Stimulated activated CD8-positive, alpha-beta memory T cell treated with anti-CD3 and anti-CD28 coated beads, Interleukin-12 subunit alpha, Interleukin-12 subunit beta, amount 100 ng/mL, for 24 hours (primary cell): Measurements from ENCODE around the gene RNF181.
"Not testable (repeated sequence)": the region's sequence is repeated elsewhere in the genome, so short reads cannot be mapped to it uniquely, and the experiment has no call there.

Experiments
- DNase-seq: peaks from one replicate; pipeline ENCODE4 v3.0.0-alpha.2; 2020; ENCODE audit errors: extremely low read depth

The RNF181 gene

DNA sequence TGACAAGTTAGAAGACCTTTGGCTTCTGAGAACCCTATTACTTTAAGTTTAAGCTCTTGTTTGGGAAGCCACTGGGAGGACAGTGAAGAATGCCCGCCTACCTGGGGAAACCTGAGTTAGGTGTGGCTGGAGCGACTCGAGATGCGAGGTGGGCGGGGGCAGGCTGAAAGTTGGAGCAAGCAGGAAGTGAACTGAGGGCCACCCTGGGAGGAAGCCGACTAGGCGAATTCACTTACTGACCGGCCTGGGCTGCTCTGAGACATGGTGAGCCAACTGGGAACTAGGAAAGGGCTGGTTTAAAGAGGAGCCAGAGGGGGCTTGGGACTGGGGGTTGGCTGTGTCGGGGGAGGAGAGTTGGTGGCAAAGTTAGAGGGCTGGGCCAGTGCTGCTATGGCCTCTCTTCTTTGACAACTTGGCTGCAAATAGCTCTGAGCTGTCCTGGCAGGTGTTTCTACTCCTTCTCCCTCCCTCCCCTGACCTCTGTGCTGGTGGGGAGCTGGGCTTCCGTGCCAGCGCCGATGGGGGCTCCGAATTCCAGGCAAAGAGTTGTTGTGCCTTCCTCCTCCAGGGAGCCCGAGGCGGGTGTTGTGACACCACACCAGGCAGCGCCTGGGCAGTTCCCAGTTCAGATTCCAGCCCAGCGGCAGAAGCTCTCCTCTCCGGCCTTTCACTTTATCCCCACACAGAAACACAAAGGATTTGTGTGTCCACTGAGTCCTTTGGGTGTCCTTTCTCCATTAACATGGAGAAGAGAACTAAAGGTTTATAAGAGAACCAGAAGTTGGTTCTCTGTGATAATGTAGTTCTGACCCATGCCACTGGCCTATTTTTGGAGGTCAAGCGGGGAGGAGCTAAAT, 17.9 kb upstream of the RNF181 start, which contains the start of gene VAMP8:
Gene VAMP8, plus strand, starts transcription at position 201 of the 857 bp plus-strand sequence. Its CDS starts 61 bp downstream, at position 262.
- no peak for DNase-seq

DNA sequence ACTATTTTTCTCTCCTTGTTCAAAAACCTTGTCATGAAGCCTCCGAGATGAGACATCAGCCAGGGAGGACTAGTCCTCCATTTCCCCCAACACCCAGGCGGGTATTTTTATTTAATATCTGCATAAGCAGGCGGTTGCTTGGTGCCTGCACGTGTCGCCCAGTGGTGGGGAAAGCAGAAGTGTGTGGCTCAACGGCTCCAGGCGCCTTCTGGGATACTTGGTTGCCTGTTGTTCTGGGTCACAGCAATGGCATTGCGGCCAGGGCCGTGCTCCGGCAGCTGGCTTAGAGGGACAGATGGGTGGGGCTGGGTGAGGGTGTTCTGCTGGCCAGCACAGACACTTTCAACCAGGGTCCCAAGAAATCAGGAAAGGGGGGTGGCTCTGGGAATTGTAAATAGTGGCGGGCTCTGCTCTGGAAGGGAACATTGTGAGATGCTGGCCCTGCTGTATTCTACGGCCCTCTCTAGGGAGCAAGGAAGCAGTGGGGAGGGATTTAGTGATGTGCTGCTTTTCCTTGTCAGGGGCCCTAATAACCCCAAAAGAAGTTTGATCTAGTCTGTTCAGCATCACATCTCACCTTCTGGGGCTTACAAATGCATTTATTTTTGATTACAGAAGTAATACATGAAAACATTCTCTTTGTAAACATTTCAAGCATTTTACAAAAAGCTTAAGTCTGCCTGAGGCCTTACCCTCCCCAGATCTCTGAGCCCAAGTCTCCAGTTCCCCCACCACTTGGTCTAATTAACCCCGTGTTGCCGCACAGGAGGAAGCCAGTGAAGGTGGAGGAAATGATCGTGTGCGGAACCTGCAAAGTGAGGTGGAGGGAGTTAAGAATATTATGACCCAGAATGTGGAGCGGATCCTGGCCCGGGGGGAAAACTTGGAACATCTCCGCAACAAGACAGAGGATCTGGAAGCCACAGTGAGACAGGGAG, 17.0 kb upstream of the RNF181 start:
- no peak for DNase-seq

DNA sequence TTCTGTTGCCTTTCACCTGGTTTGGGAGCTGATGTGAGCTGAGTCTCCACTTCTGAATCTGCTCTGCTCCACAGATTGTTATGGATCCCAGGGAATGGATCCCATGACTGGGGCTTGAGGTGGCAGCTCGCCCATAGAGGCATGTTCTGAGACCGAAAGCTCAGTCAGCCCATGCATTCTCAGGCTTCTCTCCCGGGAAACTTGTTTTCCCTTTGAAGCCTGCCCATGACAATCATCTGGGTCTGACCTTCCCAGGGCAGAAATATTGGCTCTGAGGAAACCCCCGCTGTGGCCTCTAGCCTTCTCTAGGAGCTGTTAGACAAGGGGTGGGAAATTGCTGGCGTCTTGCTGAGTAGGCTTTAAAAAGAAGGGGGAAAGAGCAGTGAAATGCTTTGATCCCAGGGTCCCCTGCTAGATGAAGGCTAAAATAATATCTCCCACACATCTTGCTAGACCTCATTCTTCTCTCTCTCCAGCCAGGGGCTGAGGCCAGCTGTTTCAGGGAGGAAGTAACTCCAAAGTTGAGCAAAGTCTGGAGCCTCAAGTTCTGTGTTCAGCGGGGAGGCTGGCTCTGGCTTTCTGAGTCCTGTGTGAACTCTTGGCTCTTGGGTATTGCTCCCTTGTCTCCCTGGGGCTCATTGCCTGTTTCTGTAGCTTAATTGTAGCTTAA, 16.1 kb upstream of the RNF181 start:
- DNase-seq: no peak

DNA sequence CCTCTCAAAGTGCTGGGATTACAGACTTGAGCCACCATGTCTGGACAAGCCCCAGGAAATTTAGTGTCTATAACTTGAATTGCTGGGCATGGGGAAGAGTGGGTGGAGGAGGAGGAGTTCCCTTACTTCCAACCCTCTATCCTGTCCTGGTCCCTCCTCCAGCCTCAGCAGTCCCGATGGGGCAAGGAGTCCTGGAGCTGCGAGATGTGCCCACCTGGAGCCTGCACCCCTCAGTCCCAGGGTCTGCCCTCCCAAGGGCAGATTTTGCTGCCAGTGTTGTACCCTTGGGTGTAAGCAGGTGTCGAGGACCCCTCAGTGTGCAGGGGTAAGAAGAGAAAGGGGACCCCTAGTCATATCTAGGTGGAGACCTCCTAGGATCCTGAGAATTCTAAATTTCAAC, 15.3 kb upstream of the RNF181 start:
- no peak for DNase-seq

DNA sequence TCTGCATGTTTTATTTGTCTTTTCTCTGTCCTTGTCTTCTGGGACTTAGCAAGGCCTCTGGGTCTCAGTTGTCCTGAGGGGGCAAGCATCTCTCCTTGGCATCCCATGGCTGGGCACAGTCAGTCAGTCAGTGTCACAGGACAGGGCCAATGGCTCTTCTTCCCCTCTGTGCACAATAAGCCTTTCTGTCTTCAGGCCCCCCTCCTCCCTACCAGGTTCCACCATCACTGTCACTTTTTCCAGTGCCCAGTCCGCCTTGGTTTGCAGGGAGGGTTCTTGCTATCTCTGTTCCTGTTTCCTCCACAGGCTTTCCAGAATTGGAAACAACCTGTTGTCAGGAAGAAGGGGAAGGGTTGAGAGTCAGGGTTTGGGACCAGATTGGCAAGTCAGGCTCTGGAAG, 13.1 kb upstream of the RNF181 start:
- DNase-seq: no peak

DNA sequence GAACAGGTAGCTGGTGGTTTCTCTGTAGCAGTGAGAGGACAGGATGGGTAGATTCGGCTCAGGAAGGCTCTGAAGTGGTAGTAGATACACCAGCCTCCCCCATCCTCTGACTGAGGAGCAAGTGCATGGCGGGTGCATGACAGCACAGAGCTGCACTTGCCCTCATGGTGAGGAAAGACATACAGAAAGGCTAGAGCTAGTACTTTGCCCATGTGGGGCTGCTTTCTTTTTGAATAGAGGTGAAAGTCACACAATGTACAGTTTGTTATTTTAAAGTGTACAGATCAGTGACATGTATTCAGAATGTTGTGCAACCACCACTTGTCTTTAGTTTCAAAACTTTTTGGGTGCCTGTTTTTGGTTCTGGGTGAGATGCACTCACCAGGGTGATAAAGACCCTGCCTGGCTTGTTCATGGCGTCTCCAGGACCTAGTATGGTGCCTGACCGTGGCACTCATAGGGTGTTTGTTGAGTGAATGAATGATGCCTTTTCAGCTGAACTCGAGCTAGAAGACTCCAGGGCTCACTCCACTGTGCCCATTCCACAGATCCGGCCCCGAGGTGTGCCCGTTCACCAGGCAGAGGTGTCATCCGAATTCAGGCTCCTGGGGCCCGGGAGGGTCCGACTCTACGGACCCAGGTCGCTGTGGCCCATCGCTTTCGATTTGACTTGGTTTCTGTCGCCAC, 11.7 kb upstream of the RNF181 start:
- no peak for DNase-seq

DNA sequence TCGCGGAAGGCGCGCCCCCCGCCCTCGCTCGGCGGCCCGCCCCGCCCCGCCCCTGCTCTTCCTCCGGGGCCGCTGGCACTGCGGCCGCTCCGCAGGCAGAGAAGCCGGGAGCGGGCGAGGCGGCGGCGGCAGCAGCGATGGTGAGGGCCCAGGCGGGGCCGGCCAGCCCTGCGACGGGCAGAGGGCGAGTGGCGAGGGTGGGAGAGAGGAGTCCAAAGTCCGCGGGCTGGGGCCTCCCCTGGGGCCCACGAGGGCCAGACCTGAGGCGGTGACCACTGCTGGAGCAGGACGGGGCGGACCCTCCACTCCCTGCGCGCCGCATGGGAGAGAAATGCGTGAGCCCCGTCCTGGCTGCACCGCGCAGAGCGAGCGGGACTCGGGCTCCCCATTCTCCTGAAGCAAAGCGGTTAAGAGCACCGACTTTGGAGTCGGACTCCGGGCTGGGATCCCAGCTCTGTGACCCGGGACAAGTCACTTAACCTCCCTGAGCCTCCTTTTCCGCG, 11.1 kb upstream of the RNF181 start, which contains the start of gene VAMP5:
Gene VAMP5, plus strand, starts transcription at position 78 of the 503 bp plus-strand sequence. Its CDS starts 60 bp downstream, at position 138.
- no peak for DNase-seq

DNA sequence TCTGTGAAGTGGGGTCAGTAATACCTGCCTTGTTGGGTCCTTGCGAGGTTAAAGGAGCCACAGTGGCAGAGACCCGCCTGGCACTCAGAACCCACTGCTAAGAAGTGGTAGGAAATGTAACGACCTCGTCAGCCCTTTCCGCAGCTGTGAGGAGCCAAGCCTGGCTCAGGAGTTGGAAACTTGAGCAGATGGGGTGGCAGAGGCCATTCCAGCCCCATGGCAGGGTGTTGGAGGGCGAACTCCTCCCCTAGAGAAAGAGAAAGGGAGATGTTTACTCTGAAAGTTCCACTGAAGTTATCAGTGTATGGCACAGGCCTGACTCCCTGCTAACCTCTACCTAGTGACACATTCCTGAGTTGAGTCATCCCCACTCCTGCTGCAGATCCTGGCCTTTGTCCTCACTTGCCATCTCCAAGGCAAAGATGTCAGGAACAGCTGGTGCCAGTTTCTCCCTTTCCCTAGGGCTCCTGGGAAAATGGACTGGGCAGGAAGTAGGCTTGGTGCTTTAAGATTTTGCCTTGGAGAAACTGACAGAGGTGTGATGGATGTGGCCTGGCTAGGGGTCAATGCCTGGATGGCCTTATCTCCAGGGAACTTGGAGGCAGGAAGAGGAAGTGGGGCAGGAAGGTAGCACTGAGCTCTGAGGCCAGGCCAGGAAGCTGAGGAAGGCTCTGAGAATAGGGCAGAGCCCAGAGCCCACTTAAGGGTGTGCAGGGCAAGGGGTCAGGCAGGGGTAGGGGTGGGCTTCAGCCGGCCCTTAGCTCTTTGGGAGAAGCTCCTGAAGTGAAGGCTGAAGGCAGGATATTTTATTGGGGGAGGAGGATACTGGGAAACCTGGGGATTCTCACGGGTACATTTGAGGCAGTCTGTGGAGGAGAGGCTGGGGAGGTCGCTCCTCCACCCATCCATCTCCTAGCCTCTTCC, 10.4 kb upstream of the RNF181 start:
- no peak for DNase-seq

DNA sequence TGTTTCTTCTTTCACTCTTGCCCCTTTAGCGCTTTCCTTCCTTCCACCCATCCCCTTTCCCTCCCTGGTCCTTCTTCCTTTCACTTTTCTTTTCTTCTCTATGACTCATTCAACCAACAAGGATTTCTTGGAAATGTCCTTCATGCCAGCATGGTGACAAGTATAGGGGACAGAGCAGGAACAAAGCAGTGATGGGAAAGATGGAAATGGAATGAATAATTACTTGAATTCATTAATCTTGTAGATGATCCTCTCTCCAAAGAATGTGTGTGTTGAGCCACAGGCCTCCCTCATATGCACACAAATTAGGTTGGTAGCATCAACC, 9.8 kb upstream of the RNF181 start:
- no peak for DNase-seq

DNA sequence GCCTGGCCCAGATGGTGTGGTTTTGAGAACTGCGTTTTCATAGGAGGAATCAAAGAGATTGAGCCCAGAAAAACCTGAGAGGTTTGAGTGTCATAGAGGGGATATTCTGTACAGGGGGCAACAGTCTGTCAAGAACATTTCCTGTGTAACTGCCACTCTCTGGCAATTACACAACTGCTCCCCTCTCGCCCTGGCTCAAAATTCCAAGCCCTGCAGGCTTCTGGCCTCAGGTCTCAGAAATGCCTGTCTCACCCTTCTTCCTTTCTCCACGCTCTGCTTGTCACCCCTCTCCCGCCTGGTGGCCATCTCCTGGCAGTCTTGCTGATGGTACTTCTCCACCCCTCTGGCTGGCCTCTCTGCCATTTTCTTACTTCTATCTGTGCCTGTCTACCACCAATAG, 7.3 kb upstream of the RNF181 start:
- no peak for DNase-seq

DNA sequence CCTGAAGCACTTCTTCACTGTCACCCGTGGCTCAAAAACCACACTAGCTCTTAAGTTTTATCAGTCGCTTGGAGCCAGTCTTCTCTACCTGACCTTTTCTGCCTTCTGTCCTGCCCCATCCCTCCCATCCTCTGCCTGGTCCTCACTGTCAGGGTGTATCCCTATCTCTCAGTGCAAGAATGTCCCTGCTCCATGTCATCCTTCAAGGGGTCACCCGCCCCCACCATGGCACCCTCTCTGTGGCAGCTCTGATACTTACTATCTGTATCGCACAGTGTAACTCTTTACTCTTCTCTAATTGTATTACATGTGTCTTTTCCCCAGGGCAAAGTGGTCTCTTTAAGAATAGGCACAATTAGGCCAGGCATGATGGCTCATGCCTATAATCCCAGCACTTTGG, 6.9 kb upstream of the RNF181 start:
- no peak for DNase-seq

DNA sequence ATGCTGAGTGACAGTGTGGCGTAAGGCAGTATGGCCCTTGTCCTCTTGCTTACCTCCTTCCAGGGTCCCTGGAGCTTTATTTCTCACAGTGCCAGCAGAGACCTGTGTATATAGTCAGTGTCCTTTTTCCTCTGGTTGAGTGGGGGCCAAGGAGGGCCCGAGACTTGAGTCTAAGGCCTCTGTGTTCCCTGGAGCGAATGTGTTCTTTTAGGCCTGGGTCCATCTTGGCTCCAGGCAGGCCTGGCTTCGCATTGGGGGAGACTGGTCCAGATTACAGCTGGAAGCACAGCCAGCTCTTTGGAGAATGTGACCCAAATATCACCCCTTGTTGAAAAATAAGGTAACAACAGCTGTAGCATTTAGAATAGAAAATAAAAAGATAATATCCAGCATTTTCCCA, 6.4 kb upstream of the RNF181 start:
- no peak for DNase-seq

DNA sequence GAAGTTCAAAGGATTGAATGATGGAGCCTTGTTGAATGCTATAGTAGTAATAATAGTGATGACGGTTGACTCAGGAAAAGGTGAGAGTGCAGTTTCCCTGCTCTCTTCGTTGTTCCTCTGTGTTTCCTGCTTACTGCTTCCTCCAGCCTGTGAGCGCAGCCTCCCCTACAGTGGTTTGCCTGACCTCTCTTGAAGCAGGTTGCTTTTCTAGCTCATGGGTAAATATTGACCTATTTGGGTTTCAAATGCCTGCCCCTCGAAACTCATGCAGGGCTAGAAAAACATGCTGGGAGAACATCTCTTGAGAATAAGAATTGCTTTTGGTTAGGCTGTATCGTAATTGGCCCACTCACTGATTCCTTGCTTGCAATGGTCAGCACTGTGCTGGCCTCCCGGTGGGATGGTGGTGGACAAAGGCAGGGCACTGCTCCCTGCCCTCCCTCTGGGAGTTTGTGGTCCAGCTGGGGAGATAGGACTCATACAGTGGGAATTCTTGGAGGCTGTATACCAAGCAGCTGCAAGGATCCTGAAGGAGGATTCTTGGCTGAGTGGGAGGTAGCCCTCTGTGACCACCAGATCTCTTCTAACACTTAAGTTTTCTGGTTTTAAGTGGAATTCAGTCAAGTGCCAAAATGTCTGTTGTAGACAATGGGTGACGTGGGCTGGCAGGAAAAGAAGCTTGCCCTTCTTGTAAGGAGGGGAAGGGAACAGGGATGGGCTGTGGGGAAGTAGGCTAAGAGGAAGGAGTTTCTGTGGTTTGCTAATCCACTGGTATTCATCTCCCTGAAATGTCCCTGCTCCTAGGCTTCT, 5.4 kb upstream of the RNF181 start:
- no peak for DNase-seq

DNA sequence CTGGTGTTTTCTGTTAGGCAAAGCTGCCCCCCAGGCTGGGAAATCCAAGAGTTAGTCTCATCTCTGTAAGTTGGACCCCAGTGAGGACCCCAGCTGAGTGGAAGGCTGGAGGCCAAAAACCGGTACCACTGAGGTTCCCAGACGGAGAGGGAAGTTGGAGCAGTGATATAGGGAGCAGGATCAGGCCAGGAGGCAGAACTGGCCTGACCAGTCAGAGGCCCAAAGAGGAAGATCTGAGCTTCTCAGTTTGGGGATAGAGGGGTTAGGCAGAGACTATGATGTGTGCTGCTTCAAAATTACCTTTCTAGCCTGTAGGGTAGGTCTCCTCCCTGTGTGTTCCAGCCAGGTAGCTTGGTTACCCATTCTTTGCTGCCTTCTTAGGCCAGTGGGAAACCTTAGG, 4.6 kb upstream of the RNF181 start:
- no peak for DNase-seq

DNA sequence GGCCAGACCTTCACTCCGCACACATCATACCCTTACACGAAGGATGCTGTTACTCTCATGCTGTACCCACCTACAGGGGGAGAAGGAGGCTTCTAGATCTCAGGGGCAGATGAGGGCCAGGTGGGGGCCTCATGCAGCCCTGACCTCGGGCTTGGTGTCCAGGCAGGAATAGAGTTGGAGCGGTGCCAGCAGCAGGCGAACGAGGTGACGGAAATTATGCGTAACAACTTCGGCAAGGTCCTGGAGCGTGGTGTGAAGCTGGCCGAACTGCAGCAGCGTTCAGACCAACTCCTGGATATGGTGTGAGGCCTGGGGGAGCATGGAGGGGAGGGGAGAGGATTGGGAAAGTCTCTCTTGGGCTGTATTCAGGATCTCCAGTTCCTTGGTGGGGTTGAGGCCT, 4.0 kb upstream of the RNF181 start:
- DNase-seq: no peak

DNA sequence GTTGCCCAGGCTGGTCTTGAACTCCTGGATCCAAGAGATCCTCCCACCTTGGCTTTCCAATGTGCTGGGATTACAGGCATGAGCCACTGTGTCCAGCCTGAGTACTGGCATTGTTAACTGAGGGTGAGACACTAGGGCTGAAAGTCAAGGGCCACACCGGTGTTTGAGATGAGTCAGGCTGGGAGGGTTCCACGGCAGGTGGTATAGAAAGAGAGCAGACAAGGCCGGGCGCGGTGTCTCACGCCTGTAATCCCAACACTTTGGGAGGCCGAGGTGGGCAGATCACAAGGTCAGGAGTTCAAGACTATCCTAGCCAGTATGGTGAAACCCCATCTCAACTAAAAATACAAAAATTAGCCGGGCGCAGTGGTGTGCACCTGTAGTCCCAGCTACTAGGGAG, 3.2 kb upstream of the RNF181 start:
- DNase-seq: not testable (repeated sequence)

DNA sequence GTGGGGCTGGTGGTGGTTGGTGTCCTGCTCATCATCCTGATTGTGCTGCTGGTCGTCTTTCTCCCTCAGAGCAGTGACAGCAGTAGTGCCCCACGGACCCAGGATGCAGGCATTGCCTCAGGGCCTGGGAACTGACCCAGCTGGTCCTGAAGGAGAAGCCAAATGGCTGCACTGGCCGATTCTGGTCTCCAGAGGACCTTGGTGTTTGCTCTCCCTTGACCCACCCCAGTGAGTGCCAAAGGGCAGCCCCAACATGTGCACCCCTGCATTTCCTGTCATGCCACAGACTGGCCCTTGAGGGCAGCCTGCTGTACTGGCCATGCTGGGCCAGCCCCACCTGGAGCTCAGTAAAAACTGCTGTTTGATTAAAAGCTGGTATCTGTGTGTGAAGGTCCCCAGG, 2.5 kb upstream of the RNF181 start:
- DNase-seq: no peak

DNA sequence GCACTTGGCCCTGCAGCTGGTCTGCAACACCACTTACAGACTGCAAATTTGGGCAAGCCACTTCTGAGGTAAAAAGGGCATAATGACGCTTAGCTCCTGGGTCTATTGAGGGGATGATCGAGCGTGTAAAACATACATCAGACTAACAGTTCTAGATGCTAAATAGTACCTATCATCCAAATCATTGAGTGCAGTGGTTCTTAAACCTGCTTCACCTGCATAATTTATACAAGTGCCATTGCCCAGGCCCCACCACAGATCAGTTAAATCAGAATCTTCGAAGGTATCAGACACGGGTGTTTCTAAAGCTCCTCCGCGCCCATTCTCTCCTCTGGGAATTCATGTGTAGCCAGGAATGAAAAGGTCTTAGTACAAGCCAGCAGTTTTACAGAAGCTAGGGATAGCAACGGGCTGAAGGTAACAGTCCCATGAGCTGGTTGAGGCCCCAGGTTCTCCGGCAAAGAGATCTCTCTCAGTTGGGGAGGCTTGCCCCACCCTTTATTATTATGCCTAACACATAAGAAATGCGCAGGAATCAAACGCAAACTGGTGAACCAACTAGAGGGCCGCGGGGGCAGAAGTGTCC, 737 bp upstream of the RNF181 start:
- DNase-seq: no peak

DNA sequence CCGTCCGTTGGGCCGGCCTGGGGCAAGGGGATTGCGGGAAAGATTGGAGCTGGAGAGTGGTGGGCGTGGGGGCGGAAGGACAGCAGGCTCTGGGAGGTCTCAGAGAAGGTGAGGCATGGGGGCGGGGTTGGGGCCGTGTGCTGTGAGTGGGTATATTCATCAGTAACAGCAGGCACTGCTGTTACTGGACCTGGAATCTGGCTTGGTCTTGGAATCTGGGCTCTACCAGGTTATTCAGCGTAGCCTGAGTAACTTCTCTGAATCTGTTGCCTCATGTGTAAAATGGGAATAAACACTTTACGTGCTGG, 435 bp downstream of the RNF181 start:
- DNase-seq: no peak
